GM19395 (cell line): Measurements from ENCODE around the gene CXorf58.
"Not testable (repeated sequence)": the region's sequence is repeated elsewhere in the genome, so short reads cannot be mapped to it uniquely, and the experiment has no call there.

ENCODE experiments used
- ATAC-seq: cut with Tn5 transposase; IDR thresholded peaks from one replicate; pipeline ENCODE4 v1.9.1; 2021; ENCODE audit warnings: mild to moderate bottlenecking, moderate library complexity; ENCODE audit not compliant: unreplicated experiment

Gene CXorf58

GRCh38 chrX:23952984-23953907, 45.4 kb downstream of the CXorf58 start:
- ATAC-seq, result peak; percentile 98

- no peak for ATAC-seq
Measured at GRCh38 chrX:23953908-23954269, 46.1 kb downstream of the CXorf58 start.

DNA sequence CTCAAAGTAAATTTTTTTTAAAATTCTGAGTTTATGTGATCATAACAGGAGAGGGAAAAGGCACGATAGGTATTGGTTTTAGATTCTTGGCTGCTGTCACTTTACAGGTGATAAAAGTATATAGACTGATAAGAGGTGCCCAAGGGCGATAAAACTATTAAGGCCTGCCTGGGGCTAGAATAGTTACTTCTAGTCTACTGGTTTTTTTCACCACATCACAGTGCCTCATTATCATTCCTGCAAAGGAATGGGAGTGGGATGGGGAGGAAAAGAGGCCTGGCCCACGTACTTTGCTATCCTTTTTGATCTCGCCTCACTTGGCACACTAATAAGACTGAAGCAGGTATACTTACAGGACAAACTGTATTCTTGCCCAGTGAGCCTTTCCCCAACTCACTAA, 46.6 kb downstream of the CXorf58 start:
- no peak for ATAC-seq

DNA sequence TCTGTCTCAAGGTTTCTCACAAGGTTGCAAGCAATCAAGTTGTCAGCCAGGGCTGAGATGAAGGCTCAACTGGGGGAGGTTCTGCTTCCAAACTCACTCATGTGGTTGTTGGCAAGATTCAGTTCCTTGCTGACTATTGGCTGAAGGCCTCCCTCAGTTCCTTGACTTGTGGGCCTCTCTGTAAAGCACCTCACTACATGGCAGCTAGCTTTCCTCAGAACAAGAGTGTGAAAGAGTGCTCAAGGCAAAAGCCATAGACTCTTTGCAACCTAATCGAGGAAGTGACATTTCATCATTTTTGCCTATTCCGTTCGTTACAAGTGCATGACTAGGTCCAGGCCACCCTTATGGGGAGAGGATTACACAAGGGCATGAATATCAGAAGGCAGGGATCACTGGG, 52.0 kb downstream of the CXorf58 start:
- ATAC-seq, result no peak

- ATAC-seq, result no peak
Measured at GRCh38 chrX:23964191-23964590, 56.4 kb downstream of the CXorf58 start.

DNA sequence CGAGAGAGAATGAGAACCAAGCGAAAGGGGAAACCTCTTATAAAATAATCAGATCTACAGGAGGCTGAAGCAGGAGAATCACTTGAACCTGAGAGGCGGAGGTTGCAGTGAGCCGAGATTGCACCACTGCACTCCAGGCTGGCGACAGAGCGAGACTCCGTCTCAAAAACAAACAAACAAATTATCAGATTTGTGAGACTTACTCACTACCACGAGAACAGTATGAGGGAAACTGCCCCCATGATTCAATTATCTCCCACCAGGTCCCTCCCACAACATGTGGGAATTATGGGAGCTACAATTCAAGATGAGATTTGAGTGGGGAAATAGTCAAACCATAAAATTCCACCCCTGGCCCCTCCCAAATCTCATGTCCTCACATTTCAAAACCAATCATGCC, 57.8 kb downstream of the CXorf58 start:
- ATAC-seq, result not testable (repeated sequence)

DNA sequence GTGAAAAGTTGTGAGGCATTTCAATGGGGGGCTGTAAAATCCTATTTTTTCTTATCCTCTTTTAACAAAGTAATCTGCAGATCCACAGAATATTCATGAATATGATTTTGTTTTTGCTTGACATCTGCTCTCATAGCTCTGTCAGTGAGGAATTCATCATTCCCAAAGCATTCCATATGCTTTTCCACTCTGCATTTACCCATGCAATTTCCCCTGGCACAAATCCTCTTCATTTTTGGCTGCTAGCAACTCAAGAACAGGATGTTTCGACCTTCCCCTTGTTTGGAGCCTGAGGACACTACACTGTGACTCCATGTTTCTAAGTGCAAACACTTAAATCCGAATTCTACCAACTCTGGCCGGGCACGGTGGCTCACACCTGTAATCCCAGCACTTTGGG, 70.7 kb downstream of the CXorf58 start:
- no peak for ATAC-seq

- no peak for ATAC-seq
Measured at GRCh38 chrX:23980011-23980441, 72.2 kb downstream of the CXorf58 start.

DNA sequence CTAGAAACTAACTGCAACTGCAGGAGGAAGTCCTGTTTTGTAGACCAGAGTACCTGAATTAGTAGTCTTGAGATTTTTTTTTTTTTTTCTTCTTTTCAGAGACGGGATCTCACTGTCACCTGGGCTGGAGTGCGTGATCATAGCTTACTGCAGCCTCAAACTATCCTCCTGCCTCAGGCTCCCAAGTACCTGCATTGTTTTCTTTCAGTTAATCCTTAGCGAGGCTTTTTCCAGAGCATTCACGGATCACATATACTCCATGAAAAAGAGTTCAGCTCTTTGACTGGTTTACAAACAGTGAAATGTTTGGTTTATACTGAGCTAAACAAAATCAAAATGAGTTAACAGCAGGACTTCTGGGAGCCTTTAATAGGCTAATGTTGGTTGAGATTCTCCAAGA, 73.4 kb downstream of the CXorf58 start:
- no peak for ATAC-seq

- ATAC-seq, result no peak
Measured at GRCh38 chrX:23981711-23982110, 73.9 kb downstream of the CXorf58 start.

GRCh38 chrX:23982891-23983290, 75.1 kb downstream of the CXorf58 start:
- ATAC-seq, result no peak
